ENCODE measurements around the gene EPS15.

DNA sequence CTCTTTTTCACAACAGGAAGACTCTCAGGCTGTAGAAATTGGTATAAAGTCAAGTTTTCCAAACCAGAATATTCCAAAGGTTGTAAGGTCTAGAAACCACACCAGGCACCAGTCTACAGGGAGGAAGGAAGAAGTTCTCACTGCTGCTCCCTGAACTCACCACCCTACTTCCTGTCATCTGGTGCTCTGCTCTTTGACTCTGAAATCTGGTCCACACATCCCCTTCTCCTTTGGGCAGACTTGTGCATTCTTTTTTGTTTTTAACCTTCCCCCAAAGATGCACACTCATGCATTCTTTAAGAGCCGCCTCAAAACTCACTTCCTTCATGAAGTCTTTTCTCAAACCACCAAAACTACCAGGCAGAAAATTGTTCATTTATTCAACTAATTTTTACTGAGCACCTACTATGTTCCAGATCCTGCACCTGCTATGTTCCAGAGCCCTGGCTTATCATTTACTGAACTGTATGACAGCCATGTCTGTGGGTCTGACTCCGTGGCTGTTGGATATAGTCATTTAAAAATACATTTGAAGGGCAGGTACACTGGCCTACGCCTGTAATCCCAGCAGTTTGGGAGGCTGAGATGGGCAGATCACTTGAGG is 30.1 kb upstream of the EPS15 start:
- TF ChIP-seq, protein P1, sequence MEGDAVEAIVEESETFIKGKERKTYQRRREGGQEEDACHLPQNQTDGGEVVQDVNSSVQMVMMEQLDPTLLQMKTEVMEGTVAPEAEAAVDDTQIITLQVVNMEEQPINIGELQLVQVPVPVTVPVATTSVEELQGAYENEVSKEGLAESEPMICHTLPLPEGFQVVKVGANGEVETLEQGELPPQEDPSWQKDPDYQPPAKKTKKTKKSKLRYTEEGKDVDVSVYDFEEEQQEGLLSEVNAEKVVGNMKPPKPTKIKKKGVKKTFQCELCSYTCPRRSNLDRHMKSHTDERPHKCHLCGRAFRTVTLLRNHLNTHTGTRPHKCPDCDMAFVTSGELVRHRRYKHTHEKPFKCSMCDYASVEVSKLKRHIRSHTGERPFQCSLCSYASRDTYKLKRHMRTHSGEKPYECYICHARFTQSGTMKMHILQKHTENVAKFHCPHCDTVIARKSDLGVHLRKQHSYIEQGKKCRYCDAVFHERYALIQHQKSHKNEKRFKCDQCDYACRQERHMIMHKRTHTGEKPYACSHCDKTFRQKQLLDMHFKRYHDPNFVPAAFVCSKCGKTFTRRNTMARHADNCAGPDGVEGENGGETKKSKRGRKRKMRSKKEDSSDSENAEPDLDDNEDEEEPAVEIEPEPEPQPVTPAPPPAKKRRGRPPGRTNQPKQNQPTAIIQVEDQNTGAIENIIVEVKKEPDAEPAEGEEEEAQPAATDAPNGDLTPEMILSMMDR (IDR thresholded peaks at IDR 0.05) = no peak
- TF ChIP-seq POLR2A (IDR thresholded peaks at IDR 0.05) (no peak), POLR2AphosphoS5 (IDR thresholded peaks at IDR 0.05) (no peak)

All from transverse colon (tissue), 4 donors.